Liver (tissue), 9 donors: ENCODE results near the gene MVB12B. TPM values are rescaled to one million over a fixed set of nuclear protein-coding genes. Genes with fewer than 3 reads are reported as not detected.

Experiments used
- DNase-seq: peaks from one replicate; pipeline ENCODE4 v3.0.0-alpha.2; 2017; ENCODE audit warnings: low spot score
- H3K27ac ChIP-seq, 2 donors: one replicate each; pipeline ENCODE4 v1.7.0; 2013; ENCODE audit warnings: inconsistent platforms in 2 of 2, low read length in 2 of 2, control low read depth in 1 of 2, low read depth in 1 of 2, mild to moderate bottlenecking in 1 of 2
- H3K27me3 ChIP-seq, 4 donors: one replicate each; pipeline versions ENCODE4 v1.6.1 to v1.7.0; 2013; ENCODE audit warnings: low read length in 3 of 4, inconsistent platforms in 1 of 4, mild to moderate bottlenecking in 1 of 4, moderate library complexity in 1 of 4; ENCODE audit not compliant: control insufficient read depth in 4 of 4, insufficient read depth in 4 of 4
- H3K36me3 ChIP-seq, 4 donors: one replicate each; pipeline versions ENCODE4 v1.6.1 to v1.7.0; 2013; ENCODE audit warnings: low read length in 3 of 4, mild to moderate bottlenecking in 3 of 4, low read depth in 1 of 4, moderate library complexity in 1 of 4; ENCODE audit not compliant: control insufficient read depth in 4 of 4, insufficient read depth in 3 of 4
- H3K4me1 ChIP-seq, 4 donors: one replicate each; pipeline versions ENCODE4 v1.6.1 to v1.7.0; 2013; ENCODE audit warnings: low read length in 3 of 4, mild to moderate bottlenecking in 3 of 4, moderate library complexity in 1 of 4; ENCODE audit not compliant: control insufficient read depth in 4 of 4, insufficient read depth in 4 of 4
- H3K4me3 ChIP-seq, 3 donors: one replicate each; pipeline versions ENCODE4 v1.6.1 to v1.7.0; 2013; ENCODE audit warnings: low read length in 3 of 3, control low read depth in 1 of 3, low read depth in 1 of 3, mild to moderate bottlenecking in 1 of 3
- H3K9ac ChIP-seq, 2 donors: one replicate each; pipeline ENCODE4 v1.7.0; 2013; ENCODE audit warnings: low read length in 2 of 2, mild to moderate bottlenecking in 2 of 2, moderate library complexity in 2 of 2, control low read depth in 1 of 2, low read depth in 1 of 2
- H3K9me3 ChIP-seq, 4 donors: one replicate each; pipeline versions ENCODE4 v1.6.1 to v1.7.0; 2013; ENCODE audit warnings: low read length in 3 of 4; ENCODE audit not compliant: control insufficient read depth in 4 of 4
- ATF3 ChIP-seq: IDR thresholded peaks from 2 replicates; pipeline ENCODE4 v1.6.1; 2016; ENCODE audit warnings: antibody characterized with exemption
- CTCF ChIP-seq: fragments of 150-350 bp; IDR thresholded peaks from 2 replicates; pipeline ENCODE4 v1.5.1; 2017; ENCODE audit warnings: improper control_type of control experiment, low read depth, low read length; ENCODE audit not compliant: missing input control
- EGR1 ChIP-seq, 2 donors: IDR thresholded peaks; 2 replicates each; pipeline ENCODE4 v1.6.1; 2016 to 2018; ENCODE audit warnings: antibody characterized with exemption in 2 of 2, low read depth in 2 of 2
- FOXA1 ChIP-seq: IDR thresholded peaks from 2 replicates; pipeline ENCODE4 v1.6.1; 2016; ENCODE audit warnings: antibody characterized with exemption
- FOXA2 ChIP-seq: IDR thresholded peaks from 2 replicates; pipeline ENCODE4 v1.6.1; 2016; ENCODE audit warnings: antibody characterized with exemption
- GABPA ChIP-seq, 2 donors: IDR thresholded peaks in 1 of 2; conservative IDR thresholded peaks in 1 of 2; 2 replicates each; pipeline ENCODE4 v1.6.1; 2016; ENCODE audit warnings: antibody characterized with exemption in 2 of 2, mild to moderate bottlenecking in 1 of 2, moderate library complexity in 1 of 2
- HNF4A ChIP-seq, 2 donors: conservative IDR thresholded peaks; 2 replicates each; pipeline ENCODE4 v1.6.1; 2016; ENCODE audit warnings: antibody characterized with exemption in 2 of 2, mild to moderate bottlenecking in 2 of 2
- HNF4G ChIP-seq: IDR thresholded peaks from 2 replicates; pipeline ENCODE4 v1.6.1; 2016; ENCODE audit warnings: antibody characterized with exemption
- MAX ChIP-seq: IDR thresholded peaks from 2 replicates; pipeline ENCODE4 v1.6.1; 2016; ENCODE audit warnings: antibody characterized with exemption
- NR2F2 ChIP-seq: IDR thresholded peaks from 2 replicates; pipeline ENCODE4 v1.6.1; 2016; ENCODE audit warnings: antibody characterized with exemption
- RAD21 ChIP-seq, 2 donors: IDR thresholded peaks; 2 replicates each; pipeline ENCODE4 v1.6.1; 2016; ENCODE audit warnings: antibody characterized with exemption in 2 of 2, mild to moderate bottlenecking in 2 of 2
- REST ChIP-seq: IDR thresholded peaks from 2 replicates; pipeline ENCODE4 v1.6.1; 2016; ENCODE audit warnings: antibody characterized with exemption, mild to moderate bottlenecking
- RXRA ChIP-seq, 2 donors: IDR thresholded peaks; 2 replicates each; pipeline ENCODE4 v1.6.1; 2017 to 2018; ENCODE audit warnings: antibody characterized with exemption in 2 of 2, mild to moderate bottlenecking in 1 of 2
- SP1 ChIP-seq: IDR thresholded peaks from 2 replicates; pipeline ENCODE4 v1.6.1; 2018; ENCODE audit warnings: antibody characterized with exemption, mild to moderate bottlenecking
- YY1 ChIP-seq: IDR thresholded peaks from 2 replicates; pipeline ENCODE4 v1.6.1; 2016; ENCODE audit warnings: antibody characterized with exemption, mild to moderate bottlenecking
- ZBTB33 ChIP-seq: IDR thresholded peaks from 2 replicates; pipeline ENCODE4 v1.6.1; 2016; ENCODE audit warnings: antibody characterized with exemption
- WGBS: extraction: QIAGEN DNeasy Blood & Tissue Kit; methylation state at CpG from one replicate; pipeline ENCODE4 v1.1.7; 2013; 5-methylcytosine and 5-hydroxymethylcytosine counted together
- polyA plus RNA-seq, 2 donors: library from polyadenylated mRNA; stranded (reverse) in 1 of 2; unstranded in 1 of 2; fragments of 200-250 nt in 1 of 2; fragments of >200 nt in 1 of 2; fragmentation: Nextera tagmentation in 1 of 2; extraction: Ambion mirVana in 1 of 2; gene quantifications; one replicate each; pipeline versions ENCODE4 v1.2.1 to v1.2.3, GENCODE V29; 2013 to 2015
- total RNA-seq, 2 donors: library from RNA; depleted of rRNA; stranded (reverse); fragments of >200 nt; gene quantifications; one replicate each; pipeline ENCODE4 v1.2.3, GENCODE V29; 2014
- donor health status: healthy.
- donor health status: healthy.
- donor health status: healthy.
- donor health status: healthy.
- donor health status: healthy.

Gene MVB12B
- total and polyA plus RNA-seq, 4 donors: 5.3 to 12.4 (median 8.4) TPM

DNA sequence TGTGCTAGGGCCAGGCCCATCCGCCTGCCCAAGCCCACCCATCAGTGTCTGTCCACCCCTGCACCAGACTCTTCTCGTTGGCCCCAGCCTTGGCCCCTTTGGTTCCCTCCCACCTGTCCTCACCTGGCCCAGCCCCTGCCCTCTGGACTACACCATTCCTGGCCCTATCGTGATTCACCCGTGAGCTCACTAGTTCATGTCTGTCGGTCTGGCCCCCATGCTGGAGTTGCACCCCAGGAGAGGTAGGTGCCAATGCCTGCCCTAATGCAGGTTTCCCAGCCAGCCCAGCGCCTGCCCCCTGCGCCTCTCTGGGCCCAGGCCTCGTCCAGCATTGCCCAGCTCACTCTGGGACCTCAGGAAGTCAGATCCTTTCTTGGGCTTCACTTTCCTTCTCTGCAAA is 171.7 kb downstream of the MVB12B start (continued):
- no peak for TF ChIP-seq SP1
- TF ChIP-seq REST: no peak

DNA sequence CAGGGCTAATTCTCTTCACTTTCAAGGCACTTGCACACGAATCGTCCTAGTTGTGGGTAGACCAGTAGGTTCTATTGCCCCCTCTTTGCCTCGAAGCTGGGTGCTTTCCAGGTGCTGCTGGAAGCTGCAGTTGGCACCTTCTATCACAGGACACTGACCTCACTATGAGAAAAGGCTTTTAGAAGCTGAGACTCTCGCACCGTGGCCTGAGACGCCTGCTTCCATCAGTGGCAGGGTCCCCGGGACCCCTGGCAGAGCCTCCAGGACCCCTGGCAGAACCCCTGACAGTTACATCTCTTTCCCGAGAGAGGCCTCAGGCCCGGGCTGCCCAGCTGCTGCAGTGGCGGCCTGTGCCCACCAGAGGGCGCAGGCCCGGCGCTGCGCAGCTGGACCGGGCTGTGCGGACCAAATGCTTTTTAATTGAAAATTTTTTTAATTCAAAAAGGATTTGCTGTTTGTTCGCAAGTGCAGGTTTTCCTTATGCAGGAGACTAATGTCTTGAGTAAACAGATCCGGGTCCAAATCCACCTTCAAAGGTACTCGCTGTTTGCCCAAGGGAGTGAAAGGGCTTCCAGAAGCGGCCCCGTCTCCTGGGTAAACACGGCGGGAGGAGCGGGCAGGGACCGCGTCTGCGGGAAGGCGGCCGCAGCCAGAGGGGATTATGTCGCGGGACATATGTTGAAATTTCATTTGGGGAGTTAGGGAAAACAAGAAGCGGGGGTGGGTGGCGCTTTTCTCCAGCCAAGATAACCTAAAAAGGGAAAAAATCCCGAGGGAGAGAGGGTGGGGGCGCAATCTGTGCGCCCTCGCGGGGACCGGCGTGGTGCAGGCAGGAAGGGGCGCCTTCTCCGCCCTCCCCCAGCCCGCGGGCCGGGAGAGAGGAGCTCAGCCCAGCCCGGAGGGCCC is 172.6 kb downstream of the MVB12B start:
- Histone ChIP-seq H3K27me3 (no peaks in the 10 kb centered on the region), H3K4me3 (peak overlapping the region in 2 of 3 donors; percentile 3 to 31), H3K9me3 (no peaks in the 10 kb centered on the region), H3K36me3 (peaks cover 0 to 7% (median 0%) of the 10 kb centered on the region in 4 donors), H3K27ac (no peak overlapping the region), H3K9ac (no peak overlapping the region), H3K4me1 (peaks cover 0 to 3% (median 0%) of the 10 kb centered on the region in 4 donors)
- WGBS: 22% methylated on average over 46 of the region's 46 CpGs
- TF ChIP-seq CTCF (peak; percentile 95), RAD21 (IDR thresholded peaks at IDR 0.05) (peak; percentile 71 to 72), GABPA (IDR thresholded peaks at IDR 0.05 in 1 of 2, conservative IDR thresholded peaks at IDR 0.05 in 1 of 2) (no peak), NR2F2 (no peak), EGR1 (IDR thresholded peaks at IDR 0.05; ENCODE audit: low read depth in 2 of 2) (no peak)
- DNase-seq: peak; percentile 50

DNA sequence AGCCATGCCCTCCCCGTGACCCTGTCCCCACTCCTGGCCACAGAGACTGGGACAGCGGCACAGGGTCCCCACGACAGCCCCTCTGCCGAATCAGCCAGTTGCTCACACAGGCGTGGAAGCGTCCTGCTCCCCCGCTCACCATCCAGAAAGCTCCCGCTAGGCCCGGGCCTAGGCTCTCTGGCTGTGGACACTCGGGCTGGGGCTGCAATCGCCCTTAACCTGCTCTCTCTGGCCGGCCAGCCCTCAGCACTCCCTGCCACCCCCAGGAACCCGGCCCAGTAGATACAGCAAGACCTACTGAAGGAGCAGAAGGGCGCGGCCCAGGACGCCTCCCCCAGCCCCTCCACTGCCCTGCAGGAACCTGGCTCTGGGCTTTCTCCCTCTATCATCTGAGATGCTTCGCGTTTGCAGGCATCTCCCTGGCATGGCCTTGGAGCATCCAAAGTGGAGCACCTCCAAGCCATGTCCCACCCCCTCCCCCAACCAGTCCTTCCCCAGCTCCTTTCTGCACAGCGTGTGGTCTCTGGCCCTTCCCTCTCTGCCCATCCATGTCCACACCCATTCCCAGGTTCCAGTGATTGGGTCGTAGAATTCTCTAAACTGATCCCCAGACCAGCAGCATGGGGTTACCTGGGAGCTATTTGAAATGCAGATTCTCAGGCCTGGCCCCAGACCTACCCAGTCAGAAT is 173.4 kb downstream of the MVB12B start:
- TF ChIP-seq HNF4G (no peak), NR2F2 (no peak), RAD21 (IDR thresholded peaks at IDR 0.05) (no peak), MAX (no peak), GABPA (IDR thresholded peaks at IDR 0.05 in 1 of 2, conservative IDR thresholded peaks at IDR 0.05 in 1 of 2) (no peak), YY1 (no peak), FOXA1 (no peak), CTCF (no peak), HNF4A (conservative IDR thresholded peaks at IDR 0.05) (no peak), FOXA2 (no peak), ZBTB33 (no peak), ATF3 (no peak), SP1 (no peak), EGR1 (IDR thresholded peaks at IDR 0.05; ENCODE audit: low read depth in 2 of 2) (no peak), RXRA (IDR thresholded peaks at IDR 0.05) (no peak)
- H3K27ac ChIP-seq: no peak overlapping the region
- WGBS: 79% methylated on average over 20 of the region's 20 CpGs

More for the DNA sequence above, 173.4 kb downstream of the MVB12B start:
- DNase-seq: no peak
- no peak overlapping the region for H3K9ac ChIP-seq
- H3K36me3 ChIP-seq: peaks cover 0 to 7% (median 0%) of the 10 kb centered on the region in 4 donors
- H3K4me3 ChIP-seq: peak overlapping the region in 1 of 3 donors; percentile 3
- H3K27me3 ChIP-seq: no peaks in the 10 kb centered on the region
- H3K9me3 ChIP-seq: no peaks in the 10 kb centered on the region
- H3K4me1 ChIP-seq: peaks cover 0 to 3% (median 1%) of the 10 kb centered on the region in 4 donors
